HG03469 (cell line): Measurements from ENCODE around the gene DHRSX.
"Not testable (repeated sequence)": the region's sequence is repeated elsewhere in the genome, so short reads cannot be mapped to it uniquely, and the experiment has no call there.

Experiments used
- ATAC-seq: cut with Tn5 transposase; IDR thresholded peaks from one replicate; pipeline ENCODE4 v1.9.1; 2021; ENCODE audit warnings: mild to moderate bottlenecking, moderate library complexity, moderate number of reproducible peaks; ENCODE audit not compliant: unreplicated experiment

Gene DHRSX

DNA sequence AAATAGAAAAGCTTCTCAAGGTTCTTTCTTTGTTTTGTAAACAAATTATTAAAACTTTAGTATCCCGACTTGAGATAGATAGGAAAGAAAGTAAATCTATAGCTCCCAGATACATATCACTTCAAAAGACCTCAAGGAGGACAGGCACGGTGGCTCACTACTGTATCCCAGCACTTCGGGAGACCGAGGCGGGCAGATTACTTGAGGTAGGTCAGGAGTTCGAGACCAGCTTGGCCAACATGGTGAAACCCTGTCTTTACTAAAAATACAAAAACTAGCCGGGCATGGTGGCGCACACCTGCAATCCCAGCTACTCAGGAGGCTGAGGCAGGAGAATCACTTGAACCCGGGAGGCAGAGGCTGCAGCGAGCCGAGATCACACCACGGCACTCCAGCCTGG lies 260.0 kb downstream of the DHRSX start:
- not testable (repeated sequence) for ATAC-seq

DNA sequence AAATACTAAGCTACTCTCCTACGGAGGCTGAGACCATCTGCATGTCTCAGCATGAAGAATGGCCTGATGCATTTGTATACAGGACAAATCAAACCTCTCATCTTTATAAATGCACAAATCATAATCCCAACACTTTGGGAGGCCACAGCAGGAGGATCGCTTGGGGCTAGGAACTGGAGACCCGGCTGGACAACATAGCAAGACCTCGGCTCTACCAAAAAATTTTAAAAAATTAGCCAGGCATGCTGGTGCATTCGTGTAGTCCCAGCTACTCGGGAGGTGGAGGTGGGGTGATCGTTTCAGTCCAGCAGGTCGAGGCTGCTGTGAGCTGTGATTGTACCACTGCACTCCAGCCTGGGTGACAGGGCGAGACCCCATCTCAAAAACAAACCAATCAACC lies 262.8 kb downstream of the DHRSX start:
- ATAC-seq, result no peak

DNA sequence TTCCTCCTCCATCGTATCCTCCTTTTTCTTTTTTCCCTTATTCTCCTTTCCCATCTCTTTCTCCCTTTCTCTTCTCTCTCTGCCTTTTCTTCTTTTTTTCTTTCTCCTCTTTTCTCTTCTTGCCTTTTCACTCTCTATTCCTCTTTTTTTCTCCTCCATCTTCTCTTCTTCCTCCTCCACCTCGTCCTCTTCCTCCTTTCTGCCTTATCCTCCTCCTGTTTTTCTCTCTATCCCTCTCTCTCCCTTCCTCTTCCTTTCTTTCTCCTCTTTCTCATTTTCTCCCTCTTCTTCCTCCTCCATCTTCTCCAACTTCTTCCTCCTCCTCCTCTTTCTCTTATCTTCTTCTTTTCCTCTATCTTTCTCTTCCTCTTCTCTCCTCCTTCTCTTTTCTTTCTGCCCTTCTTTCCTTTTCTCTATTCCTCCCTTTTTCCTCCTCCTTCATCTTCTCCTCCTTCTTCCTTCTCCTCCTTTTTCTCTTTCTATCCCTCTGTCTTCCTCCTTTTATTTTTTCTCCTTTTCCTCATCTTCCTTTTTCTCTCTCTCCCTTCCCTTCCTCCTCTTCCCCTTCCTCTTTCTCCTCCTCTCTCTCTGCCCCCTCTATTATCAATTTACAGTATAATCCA lies 269.1 kb downstream of the DHRSX start:
- no peak for ATAC-seq

DNA sequence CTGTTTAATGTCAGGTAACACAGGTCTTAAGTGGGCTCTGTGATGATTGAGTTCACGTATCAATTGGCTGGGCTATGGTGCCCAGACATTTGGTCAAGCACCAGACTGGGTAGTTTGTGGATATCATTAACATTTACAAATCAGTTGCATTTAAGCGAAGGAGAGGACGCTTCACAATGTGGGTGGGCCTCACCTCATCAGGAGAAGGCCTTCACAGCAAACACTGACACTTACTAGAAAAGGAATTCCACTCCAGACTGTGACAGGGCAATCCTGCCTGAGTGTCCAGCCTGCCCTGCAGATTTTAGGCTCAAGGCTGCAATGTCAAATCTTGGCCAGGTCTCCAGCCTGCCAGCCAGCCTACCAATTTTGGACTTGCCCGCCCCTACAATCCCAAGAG lies 270.3 kb downstream of the DHRSX start:
- ATAC-seq, result no peak

DNA sequence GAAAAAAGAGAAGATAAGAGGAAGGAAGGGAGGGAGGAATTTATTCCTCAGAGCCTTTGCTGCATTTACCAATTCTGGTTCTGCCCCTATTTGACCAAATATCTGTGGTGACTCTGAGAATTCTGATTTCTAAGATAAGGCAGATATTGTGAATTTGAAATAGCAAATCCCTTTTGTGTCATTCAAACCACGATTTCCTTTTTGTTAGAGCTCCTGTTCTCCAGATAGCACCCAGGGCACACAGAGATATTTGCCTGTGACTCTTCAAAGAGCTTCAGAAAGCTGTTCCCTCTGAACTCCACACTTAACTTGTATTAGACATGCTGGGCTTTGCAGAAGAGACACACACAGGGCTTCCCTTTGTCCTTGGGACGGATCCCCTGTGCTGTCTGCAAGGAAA lies 272.2 kb downstream of the DHRSX start:
- ATAC-seq, result no peak

DNA sequence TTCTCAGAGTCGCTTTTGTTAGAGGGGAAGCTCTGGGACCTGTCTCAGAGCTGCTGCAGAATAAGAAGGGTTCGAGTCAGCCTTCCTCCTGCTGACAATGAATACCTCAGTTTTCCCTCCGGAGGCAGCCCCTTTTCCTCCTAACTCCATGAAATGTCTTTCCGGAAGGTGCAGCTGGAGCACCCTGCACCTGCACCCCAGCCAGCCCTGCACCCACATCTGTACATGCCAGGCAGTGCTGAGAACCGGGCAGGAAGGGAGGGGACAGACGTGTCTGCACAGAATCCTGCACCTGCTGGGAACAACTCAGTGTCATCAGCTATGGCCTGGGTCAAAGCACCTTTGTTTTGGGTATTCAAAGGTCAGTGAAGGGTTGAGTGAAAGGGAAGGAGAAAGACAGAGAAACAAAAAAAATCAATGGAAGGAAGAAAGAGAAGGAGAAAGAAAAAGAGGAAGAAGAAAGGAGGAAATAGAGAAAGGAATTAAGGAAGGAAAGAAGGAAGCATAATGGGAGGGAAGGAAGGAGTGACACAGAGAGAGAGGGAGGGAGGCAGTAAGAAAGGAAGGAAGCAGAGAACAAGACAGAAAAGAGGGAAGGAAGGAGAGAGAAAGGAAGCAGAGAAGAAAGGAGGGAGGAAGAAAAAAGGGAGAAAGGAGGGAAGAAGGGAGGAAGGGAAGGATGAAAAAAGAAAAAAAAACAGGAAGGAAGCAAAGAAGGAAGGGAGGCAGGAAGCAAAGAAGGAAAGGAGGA lies 273.7 kb downstream of the DHRSX start:
- ATAC-seq, result no peak

DNA sequence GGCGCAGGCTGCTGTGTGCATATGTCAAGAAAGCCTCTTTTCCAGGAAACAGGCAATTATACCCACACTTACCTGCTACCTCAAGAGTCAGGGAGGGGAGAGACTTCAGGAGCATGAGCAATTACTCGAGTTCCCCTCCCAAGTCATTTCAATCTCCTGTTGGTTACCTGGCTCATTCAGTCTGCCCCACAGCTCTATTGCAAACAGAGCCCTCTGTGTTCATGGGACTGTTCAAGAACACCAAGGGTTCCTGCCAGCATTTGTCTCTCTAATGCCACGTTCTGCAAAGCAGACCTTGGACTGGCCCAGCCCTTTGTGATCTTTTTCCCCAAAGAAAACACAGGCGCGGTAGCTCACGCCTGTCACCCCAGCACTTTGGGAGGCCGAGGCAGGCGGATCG lies 274.6 kb downstream of the DHRSX start:
- no peak for ATAC-seq

DNA sequence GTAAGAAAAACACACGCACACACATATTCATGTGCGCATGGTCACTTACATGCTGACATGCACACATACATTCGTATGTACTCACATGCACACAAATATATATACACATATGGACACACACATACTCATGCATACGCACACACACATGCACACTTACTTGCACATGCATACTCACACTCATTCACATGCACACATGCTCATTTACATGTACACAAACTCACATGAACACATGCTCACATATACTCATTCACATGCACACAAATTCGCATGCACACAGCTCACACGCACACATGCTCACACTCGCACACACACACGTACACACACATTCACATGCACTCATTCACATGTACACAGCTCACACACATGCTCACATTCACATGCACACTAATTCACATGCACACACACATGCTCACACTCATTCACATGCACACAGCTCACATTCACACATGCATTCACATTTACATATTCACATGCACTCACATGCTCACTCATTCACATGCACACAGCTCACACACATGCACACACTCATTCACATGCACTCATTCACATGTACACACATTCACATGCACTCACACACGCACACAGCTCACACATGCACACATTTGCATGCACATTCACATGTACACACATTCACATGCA lies 276.1 kb downstream of the DHRSX start:
- no peak for ATAC-seq

DNA sequence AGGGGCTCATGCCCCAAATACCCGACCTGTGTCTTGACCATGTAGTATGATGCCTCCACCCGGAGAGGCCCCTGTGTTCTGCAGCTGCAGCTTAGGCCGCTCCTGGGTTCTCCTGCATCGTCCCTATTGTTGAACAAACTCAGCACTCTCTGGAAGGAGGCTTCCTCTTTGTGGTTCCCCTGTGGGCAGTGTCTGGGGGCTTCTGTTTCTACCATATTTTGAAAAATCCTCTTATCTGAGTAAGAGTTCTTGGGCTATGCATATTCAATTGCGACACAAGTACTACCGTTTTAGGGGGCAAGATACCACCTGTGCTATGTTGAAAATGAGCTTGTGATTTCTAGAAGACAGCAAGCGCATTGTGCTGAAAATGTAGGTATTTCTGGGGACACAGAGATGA lies 276.6 kb downstream of the DHRSX start:
- no peak for ATAC-seq

DNA sequence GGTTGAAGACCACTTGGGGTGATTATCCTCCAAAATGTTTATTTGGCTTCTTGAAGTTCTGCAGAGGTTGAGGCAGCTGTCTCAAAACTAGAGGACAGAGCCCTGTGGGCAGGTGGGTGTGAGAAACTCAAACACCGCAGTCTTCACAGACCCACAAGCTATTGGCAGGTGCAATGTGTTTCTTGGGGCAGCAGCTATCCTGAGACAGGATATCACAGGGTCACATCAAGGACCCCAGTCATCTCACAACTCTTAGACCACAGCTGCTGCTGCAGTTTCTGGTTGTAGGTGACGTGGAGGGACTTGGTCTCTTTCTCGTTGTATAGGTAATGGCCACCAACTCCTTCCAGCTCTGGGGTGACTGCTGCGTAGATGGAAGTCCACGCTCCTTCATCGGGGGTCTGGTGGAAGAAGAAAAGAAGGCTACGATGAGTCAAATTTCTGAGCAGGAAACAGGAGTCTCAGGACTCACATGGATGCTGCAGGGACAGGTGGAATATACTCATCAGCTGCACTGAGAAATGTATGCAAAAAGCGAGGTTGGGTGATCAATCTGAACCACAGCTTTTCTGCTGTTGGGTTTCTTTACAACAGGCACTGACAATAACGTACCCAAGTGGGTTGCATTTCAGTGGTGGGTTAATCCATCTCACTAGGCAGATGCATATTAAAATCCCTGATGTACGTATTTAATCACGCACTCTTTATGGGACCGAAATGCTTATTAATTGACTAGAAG lies 279.8 kb downstream of the DHRSX start:
- no peak for ATAC-seq

DNA sequence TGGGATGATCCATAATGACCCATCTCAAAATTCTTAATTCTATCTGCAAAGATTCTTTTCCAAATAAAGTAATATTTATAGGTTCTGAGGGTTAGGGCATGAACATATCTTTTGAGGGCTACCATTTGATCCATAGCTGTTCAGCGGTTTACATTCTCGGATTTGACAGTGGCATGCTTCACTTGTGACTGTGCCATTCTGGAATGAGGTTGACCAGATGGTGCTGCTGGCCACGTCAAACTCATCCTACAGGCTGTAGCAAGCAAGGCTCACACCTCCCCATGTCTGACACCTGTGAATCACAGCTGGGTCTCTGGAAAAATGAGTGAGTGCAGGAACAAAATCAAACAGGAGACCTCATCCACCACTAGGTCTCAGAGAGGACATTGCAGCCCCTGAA lies 280.5 kb downstream of the DHRSX start:
- ATAC-seq, result no peak

DNA sequence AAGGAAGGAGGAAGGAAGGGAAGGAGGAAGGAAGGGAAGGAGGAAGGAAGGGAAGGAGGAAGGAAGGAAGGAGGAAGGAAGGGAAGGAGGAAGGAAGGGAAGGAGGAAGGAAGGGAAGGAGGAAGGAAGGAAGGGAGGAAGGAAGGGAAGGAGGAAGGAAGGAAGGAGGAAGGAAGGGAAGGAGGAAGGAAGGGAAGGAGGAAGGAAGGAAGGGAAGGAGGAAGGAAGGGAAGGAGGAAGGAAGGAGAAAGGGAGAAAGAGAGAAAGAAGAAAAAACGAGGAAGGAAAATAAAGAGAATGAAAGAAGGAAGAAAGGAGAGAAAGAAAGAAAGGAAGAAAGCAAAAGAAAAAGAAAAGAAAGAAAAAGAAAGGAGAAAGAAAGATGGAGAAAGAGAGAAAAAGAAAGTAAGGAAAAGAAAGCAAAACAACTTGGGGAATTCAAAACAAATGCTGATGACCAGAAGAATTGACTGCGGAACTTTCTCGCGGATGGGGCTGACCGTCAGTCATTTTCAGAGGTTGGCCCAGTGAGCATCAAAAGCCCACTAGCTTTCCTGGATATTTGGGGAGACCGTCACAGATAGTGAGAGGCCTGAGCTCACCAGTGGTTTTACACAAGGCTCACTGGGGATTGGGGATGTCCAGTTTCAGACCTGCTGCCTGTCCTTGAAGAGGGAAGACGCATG lies 286.5 kb downstream of the DHRSX start:
- ATAC-seq, result not testable (repeated sequence)

DNA sequence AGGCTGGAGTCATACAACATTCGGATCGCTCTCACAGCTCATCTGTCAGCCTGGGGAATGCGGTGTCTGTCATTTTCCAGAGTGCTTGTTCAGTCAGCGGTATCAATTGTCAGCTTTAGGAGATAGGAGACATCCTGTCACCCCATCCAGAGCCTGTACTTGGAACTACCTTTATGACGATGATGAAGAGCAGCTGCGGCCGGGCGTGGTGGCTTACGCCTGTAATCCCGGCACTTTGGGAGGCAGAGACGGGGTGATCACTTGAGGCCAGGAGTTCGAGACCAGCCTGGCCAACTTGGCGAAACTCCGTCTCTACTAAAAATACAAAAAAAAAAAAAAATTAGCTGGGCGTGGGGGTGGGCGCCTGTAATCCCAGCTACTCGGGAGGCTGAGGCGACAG lies 289.1 kb downstream of the DHRSX start:
- not testable (repeated sequence) for ATAC-seq

DNA sequence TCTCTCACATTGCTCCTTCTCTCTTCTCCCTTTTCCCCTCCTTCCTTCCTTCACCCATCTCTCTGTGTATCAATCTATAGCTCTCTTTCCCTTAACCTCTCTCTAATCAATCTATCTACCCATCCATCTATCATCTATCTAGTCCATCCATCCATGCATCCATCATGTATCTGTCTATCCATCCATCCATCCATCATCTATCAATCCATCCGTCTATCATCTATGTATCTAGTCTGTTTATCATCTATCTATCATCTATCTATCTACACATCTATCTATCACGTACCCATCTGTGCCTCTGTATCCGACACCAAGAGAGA lies 307.5 kb downstream of the DHRSX start:
- no peak for ATAC-seq

DNA sequence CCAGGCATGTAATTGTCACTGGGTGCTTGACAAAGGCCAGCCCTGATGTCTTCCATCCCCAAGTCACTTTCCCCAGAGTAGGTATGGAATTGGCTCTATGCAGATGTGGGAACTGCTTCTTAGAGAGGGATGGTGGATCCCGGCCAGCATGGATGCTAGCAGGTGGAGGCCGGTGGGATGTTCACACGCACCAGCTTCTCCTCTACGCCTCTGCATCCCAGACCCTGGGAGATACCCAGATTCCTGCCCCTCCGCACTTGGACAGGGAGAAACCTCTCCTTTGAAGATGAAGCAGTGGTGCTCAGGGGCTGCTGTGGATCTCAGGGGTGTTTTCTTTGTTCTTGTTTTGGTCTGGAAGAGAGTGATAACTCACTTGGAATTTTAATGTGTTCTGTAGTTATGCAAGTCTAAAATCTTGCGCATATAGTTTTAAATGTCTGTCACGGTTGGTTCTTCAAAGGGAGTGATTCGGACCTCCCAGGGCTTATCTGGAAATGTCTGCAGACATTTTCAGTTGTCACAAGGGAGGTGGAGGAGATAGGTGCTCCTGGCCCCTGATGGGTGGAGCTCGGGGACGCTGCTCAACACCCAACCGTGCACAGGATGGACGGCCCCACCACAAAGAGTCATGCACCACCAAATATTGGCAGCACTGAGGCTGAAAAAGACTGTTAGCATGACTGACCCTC lies 308.0 kb downstream of the DHRSX start:
- no peak for ATAC-seq

DNA sequence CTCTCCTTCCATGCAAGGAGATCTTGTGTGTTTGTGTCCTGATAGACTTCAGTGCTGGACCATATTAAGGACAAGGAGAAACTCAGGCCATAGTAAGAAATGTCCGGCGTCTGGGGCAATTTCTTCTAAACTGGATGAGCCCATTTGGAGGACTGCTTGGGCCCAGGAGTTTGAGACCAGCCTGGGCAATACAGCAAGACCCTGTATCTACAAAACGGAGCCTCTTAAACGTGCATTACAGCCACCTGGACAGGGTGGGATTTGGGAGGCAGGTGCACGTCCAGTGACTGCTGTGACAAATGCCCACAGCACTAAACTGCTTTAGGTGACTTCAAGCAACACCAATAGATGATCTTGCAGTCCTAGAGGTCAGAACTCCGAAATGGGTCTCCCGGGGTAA lies 311.9 kb downstream of the DHRSX start:
- ATAC-seq, result no peak

DNA sequence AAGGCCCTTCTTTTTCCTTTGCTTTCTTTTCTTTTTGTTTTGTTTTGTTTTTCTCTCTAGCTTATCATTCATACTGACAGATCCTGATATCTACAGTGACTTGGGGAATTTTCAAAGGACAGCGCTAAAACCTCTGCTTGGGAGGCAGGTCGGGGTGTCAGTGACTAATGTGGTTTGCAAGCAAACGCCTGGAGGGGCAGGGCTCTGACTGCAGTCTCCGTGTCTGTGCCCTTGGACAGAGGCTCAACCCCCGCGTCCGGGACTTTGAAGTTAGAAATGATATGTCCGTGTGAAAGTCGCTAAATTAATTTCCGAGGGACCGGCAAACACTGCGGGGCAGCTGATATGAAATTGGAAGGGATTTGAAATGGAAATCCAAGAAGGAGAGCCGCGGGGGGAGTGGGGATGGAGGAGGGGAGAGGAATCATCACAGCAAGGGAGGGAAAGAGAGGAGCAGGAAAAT lies 312.4 kb downstream of the DHRSX start:
- ATAC-seq, result no peak

DNA sequence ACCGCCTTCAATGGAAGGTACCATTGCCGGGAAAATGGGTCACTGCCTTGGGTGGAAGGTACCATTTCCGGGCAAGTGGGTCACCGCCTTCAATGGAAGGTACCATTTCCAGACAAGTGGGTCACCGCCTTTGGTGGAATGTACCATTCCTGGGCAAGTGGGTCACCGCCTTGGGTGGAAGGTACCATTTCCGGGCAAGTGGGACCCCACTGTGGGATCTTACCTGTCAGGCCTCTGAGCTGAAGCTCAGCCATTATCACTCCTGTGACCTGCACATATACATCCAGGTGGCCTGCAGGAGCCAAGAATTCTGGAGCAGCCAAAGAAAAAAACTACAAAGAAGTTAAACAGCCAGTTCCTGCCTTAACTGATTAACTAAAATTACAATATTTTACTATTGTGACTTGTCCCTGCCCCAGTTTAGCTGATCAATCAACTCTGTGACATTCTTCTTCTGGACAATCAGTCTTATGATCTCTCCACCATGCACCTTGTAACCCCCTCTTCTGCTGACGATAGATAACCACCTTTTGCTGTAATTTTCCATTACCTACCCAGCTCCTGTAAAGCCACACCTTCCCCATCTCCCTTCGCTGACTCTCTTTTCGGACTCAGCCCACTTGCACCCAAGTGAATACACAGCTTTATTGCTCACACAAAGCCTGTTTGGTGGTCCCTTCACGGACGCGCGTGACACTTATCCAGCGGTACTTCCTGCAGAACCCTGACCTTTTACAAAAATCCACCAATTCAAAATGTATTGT lies 313.2 kb downstream of the DHRSX start:
- no peak for ATAC-seq

DNA sequence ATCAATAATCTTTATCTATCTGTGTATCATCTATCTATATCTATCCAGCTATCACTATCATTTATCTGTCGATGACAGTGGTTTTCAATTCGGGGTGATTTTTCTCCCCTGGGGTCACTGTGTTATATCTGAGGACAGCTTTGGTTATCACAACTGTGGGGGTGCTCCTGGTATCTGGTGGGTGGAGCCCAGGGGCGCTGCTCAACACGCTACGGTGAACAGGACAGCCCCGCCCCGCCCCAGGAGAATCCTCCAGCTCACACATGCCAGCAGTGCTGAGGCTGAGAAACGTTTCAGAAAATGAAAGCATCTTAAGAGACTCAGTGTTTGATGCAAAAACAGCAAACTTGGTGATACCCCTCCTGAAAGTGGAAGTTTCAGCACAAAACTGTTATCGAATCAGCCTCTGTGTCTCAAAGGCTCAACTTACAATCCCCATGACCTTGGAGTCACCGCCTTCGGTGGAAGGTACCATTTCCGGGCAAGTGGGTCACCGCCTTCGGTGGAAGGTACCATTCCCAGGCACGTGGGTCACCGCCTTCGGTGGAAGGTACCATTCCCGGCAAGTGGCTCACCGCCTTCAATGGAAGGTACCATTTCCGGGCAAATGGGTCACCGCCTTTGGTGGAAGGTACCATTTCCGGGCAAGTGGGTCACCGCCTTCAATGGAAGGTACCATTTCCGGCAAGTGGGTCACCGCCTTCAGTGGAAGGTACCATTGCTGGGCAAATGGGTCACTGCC lies 315.3 kb downstream of the DHRSX start:
- ATAC-seq, result no peak
